Measurements from ENCODE around the gene IRX6. TPM values are rescaled to one million over a fixed set of nuclear protein-coding genes. Genes with fewer than 3 reads are reported as not detected.

Gene IRX6
- total and polyA plus RNA-seq, 2 of the 4 experiments (the other 2 are of a cell fraction) = not detected

- Histone ChIP-seq H2AK5ac (ENCODE audit: low read depth, low read length) (no peak overlapping the region), H4K91ac (ENCODE audit: insufficient read depth, low read depth, low read length) (no peak overlapping the region), H3K27me3 (ENCODE audit: control insufficient read depth, insufficient read depth, low read length) (no peaks in the 10 kb centered on the region), H3K14ac (replicated peaks; ENCODE audit: low read depth, low read length) (no peak overlapping the region), H3K56ac (ENCODE audit: extremely low read depth, insufficient read depth, low read length) (no peak overlapping the region), H2AFZ (replicated peaks; ENCODE audit: low read length, poor library complexity) (no peak overlapping the region), H4K8ac (ENCODE audit: low read depth in 2 of 2, low read length in 2 of 2) (no peak overlapping the region), H3K79me1 (ENCODE audit: low read depth in 1 of 2, low read length in 2 of 2) (no peaks in the 10 kb centered on the region), H3K18ac (ENCODE audit: low read depth, low read length) (no peak overlapping the region), H3K36me3 (ENCODE audit: control insufficient read depth, insufficient read depth, low read length) (no peaks in the 10 kb centered on the region), H3K9me1 (ENCODE audit: insufficient read depth, low read length) (no peaks in the 10 kb centered on the region), H3K23ac (ENCODE audit: low read depth, low read length) (no peak overlapping the region), H3K9me3 (ENCODE audit: control insufficient read depth, insufficient read depth, low read length) (no peaks in the 10 kb centered on the region), H4K5ac (ENCODE audit: low read depth, low read length) (no peak overlapping the region), H3K4ac (ENCODE audit: low read depth, low read length) (no peak overlapping the region), H3K4me2 (ENCODE audit: low read depth, low read length) (no peak overlapping the region), H3K4me3 (ENCODE audit: insufficient read depth, low read depth, low read length) (no peak overlapping the region), H2BK20ac (ENCODE audit: low read depth, low read length) (no peak overlapping the region), H3K4me1 (ENCODE audit: control insufficient read depth, insufficient read depth, low read length) (no peaks in the 10 kb centered on the region), H4K20me1 (ENCODE audit: insufficient read depth, low read length) (no peaks in the 10 kb centered on the region), H2BK120ac (ENCODE audit: low read depth, low read length) (no peak overlapping the region), H2AK9ac (replicated peaks; ENCODE audit: low read depth, low read length, poor library complexity) (no peak overlapping the region), H2BK5ac (ENCODE audit: low read depth, low read length, poor library complexity, severe bottlenecking) (no peak overlapping the region), H3K9ac (ENCODE audit: low read depth, low read length) (no peak overlapping the region), H3K27ac (ENCODE audit: insufficient read depth, low read length) (no peak overlapping the region), H2BK15ac (ENCODE audit: low read depth, low read length) (no peak overlapping the region)
- ChIA-PET POLR2A (ENCODE audit: unreplicated experiment) (no interaction called here), CTCF (no interaction called here)
- no CpG with 5 or more reads among the region's 1 CpG for WGBS, 2 experiments (ENCODE audit: extremely low coverage in 2 of 2, insufficient read length in 1 of 2)
- no peak for DNase-seq
- in situ Hi-C loops (cut with MboI; ENCODE audit: low sequenced_read_pairs) = no loop called here
- BruUV-seq (replicated peaks) = no TSS peak
- no peak for TF ChIP-seq RFX5 (IDR thresholded peaks at IDR 0.05; ENCODE audit: low read depth, low read length)
- TF ChIP-seq MXI1 (IDR thresholded peaks at IDR 0.05; ENCODE audit: borderline replicate concordance, low read depth, low read length) = no peak
- TF ChIP-seq MAFK (IDR thresholded peaks at IDR 0.05; ENCODE audit: low read depth, low read length) = no peak
- TF ChIP-seq USF2 (IDR thresholded peaks at IDR 0.05; ENCODE audit: low read depth, low read length) = no peak
- no peak for TF ChIP-seq POLR2A (IDR thresholded peaks at IDR 0.05; ENCODE audit: low read depth, low read length)
- no peak for TF ChIP-seq MAZ (IDR thresholded peaks at IDR 0.05; ENCODE audit: borderline replicate concordance, low read depth, low read length)
- no peak for TF ChIP-seq ELK1 (IDR thresholded peaks at IDR 0.05; ENCODE audit: borderline replicate concordance, low read depth, low read length)
- no peak for TF ChIP-seq FOS (IDR thresholded peaks at IDR 0.05; ENCODE audit: low read depth, low read length)
- no peak for TF ChIP-seq BHLHE40 (IDR thresholded peaks at IDR 0.05; ENCODE audit: low read depth, low read length)
- ATAC-seq (ENCODE audit: low read depth) = no peak
- intact Hi-C loops (cut with micrococcal nuclease) = no loop called here
- dilution Hi-C loops (cut with HindIII; ENCODE audit: low sequenced_read_pairs, unreplicated experiment) = no loop called here
Observed at GRCh38 chr16:55277536-55277935, 46.5 kb upstream of the IRX6 start.
